Body of pancreas (tissue), 4 donors: ENCODE measurements around the gene RB1.

Source experiments
- CTCF ChIP-seq, 7 experiments: fragments of 450-650 bp in 4 of 7; fragments of 200-600 bp in 3 of 7; sonication (generic) in 3 of 7; IDR thresholded peaks; one replicate each; pipeline ENCODE4 v1.5.1; 2016 to 2019; ENCODE audit warnings: antibody characterized with exemption in 7 of 7
- POLR2A ChIP-seq, 3 donors: fragments of 450-650 bp; IDR thresholded peaks; one replicate each; pipeline ENCODE4 v1.6.1; 2016; ENCODE audit warnings: antibody characterized with exemption in 3 of 3, mild to moderate bottlenecking in 2 of 3

GRCh38 chr13:48292650-48293049 is 10.9 kb upstream of the RB1 start:
- TF ChIP-seq CTCF (IDR thresholded peaks at IDR 0.05) (no peak), POLR2A (IDR thresholded peaks at IDR 0.05) (no peak)
